Heart right ventricle (tissue), 16 donors: ENCODE measurements around the gene UTP25. TPM values are rescaled to one million over a fixed set of nuclear protein-coding genes. Genes with fewer than 3 reads are reported as not detected.

Source experiments
- ATAC-seq, 8 donors: fragments of 200-7000 bp; cut with Tn5 transposase; one replicate each; pipeline ENCODE4 v1.9.1; 2020; ENCODE audit warnings: mild to moderate bottlenecking in 8 of 8, moderate library complexity in 8 of 8, moderate number of reproducible peaks in 1 of 8
- DNase-seq, 2 donors: peaks; one replicate each; pipeline ENCODE4 v3.0.0-alpha.2; 2020
- H3K27ac ChIP-seq, 10 donors: fragments of 200-600 bp; sonication (generic) in 2 of 10; one replicate each; pipeline versions ENCODE4 v1.5.0 to v1.8.0; 2020 to 2022; ENCODE audit warnings: mild to moderate bottlenecking in 3 of 10
- H3K27me3 ChIP-seq, 7 donors: fragments of 200-600 bp; one replicate each; pipeline ENCODE4 v1.8.0; 2021 to 2022; ENCODE audit warnings: mild to moderate bottlenecking in 2 of 7
- H3K36me3 ChIP-seq, 9 donors: fragments of 200-600 bp; sonication (generic) in 1 of 9; one replicate each; pipeline versions ENCODE4 v1.5.0 to v1.8.0; 2020 to 2022; ENCODE audit warnings: mild to moderate bottlenecking in 2 of 9
- H3K4me1 ChIP-seq, 9 donors: fragments of 200-600 bp; sonication (generic) in 1 of 9; one replicate each; pipeline versions ENCODE4 v1.5.0 to v1.8.0; 2020 to 2022; ENCODE audit warnings: mild to moderate bottlenecking in 4 of 9
- H3K4me3 ChIP-seq, 10 donors: fragments of 200-600 bp; sonication (generic) in 2 of 10; one replicate each; pipeline versions ENCODE4 v1.5.0 to v1.8.0; 2020 to 2022; ENCODE audit warnings: mild to moderate bottlenecking in 7 of 10, moderate library complexity in 2 of 10
- H3K9me3 ChIP-seq, 11 donors: fragments of 200-600 bp in 10 of 11; sonication (generic) in 2 of 11; one replicate each; pipeline versions ENCODE4 v1.5.0 to v1.8.0; 2013 to 2022; ENCODE audit warnings: mild to moderate bottlenecking in 2 of 11, control low read depth in 1 of 11, moderate library complexity in 1 of 11
- WGBS, 2 donors: extraction: QIAGEN DNeasy Blood & Tissue Kit; methylation state at CpG; one replicate each; pipeline ENCODE4 v1.1.7; 2013; ENCODE audit warnings: inconsistent platforms in 1 of 2; 5-methylcytosine and 5-hydroxymethylcytosine counted together
- intact Hi-C, 10 donors: fragments of 100-400 bp; cut with DNase I; formaldehyde crosslinking; loops; one replicate each; pipeline versions ENCODE4 v1.11.1 to v1.14.2; 2022
- polyA plus RNA-seq, 2 donors: library from polyadenylated mRNA; stranded (reverse); fragments of 200-250 nt; gene quantifications; one replicate each; pipeline ENCODE4 v1.2.3, GENCODE V29; 2013
- total RNA-seq, 10 donors: library from RNA; stranded (reverse); fragmentation: NEBNext Ultra II Directional in 3 of 10; extraction: Animal tissue kit (Norgen Biotek cat#: 25700) in 3 of 10; gene quantifications; one replicate each; pipeline versions ENCODE4 v1.2.1 to v1.2.4, GENCODE V29; 2021 to 2023
- TF ChIP-seq, protein P1 (sequence below), 9 donors: fragments of 200-600 bp; sonication (generic) in 2 of 9; IDR thresholded peaks; one replicate each; pipeline versions ENCODE4 v1.5.0 to v1.8.0; 2021 to 2022; ENCODE audit warnings: antibody characterized with exemption in 9 of 9, mild to moderate bottlenecking in 5 of 9, moderate library complexity in 1 of 9
- donor health status: Arrhythmogenic right ventricular cardiomyopathy.
- donor health status: ischemic (EF 13 %, LVEDD 7.1; RV severe dilation, severe dysfunction).
- donor health status: healthy with polysubstance abuse.
- donor health status: DM: no; HTN: yes; CAD: no.
- donor health status: DM: no; HTN: no; CAD: no.
- donor health status: ischemic (EF 25% LVEDD 6.9; RV normal size, moderate dysfunction).
- donor health status: ischemic (EF 25% LVEDD 5.7; RV mildly dilated, moderate dysfunction).
- donor health status: healthy.
- donor health status: DM: yes; HTN: yes; CAD: no.
- donor health status: Ischemic cardiomyopathy.
- donor health status: ischemic (EF 35%, LVEDD 5.7; RV mildly dilated, moderate dysfunction).
- donor health status: nonischemic (EF 11% LVEDD 7.7; RV severe dilation, severe dysfunction).
- donor health status: DM: yes; HTN: yes; CAD: no.
- donor health status: PGD.
- donor health status: ischemic (EF 29% LVEDD 5.4; RV normal size, mild dysfunction).
- donor health status: nonischemic (EF 23%, LVEDD 6.1; RV moderate dilation, normal function).

UTP25 gene
- total and polyA plus RNA-seq, 12 donors: 0.73 to 4.2 (median 3.1) TPM

DNA sequence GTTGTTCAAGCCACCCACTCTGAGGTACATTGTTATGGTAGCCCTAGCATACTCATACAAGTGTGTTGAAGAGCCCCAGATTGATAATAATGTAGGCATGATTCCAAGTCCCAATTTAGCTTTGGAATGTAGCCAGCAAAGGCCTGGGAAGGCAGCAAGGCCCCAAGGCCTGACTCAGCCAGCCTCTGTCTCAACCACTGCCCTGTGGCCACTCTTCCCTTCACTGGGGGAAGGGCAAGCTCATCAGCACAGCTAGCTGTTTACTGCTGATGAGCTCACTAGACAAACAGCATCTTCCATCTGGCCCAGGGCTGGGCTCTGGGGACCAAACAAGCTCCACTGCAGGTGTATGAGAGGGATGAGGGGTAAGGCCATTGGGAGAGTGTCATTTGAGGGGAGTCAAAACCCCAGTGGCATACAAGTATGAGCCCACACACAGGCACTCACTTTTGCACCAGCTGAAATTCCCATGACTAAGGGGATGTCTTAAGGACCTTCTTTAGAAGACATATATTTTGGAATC is 19.7 kb upstream of the UTP25 start:
- H3K36me3 ChIP-seq: no peaks in the 10 kb centered on the region
- intact Hi-C loops: no loop called here
- TF ChIP-seq, protein P1, sequence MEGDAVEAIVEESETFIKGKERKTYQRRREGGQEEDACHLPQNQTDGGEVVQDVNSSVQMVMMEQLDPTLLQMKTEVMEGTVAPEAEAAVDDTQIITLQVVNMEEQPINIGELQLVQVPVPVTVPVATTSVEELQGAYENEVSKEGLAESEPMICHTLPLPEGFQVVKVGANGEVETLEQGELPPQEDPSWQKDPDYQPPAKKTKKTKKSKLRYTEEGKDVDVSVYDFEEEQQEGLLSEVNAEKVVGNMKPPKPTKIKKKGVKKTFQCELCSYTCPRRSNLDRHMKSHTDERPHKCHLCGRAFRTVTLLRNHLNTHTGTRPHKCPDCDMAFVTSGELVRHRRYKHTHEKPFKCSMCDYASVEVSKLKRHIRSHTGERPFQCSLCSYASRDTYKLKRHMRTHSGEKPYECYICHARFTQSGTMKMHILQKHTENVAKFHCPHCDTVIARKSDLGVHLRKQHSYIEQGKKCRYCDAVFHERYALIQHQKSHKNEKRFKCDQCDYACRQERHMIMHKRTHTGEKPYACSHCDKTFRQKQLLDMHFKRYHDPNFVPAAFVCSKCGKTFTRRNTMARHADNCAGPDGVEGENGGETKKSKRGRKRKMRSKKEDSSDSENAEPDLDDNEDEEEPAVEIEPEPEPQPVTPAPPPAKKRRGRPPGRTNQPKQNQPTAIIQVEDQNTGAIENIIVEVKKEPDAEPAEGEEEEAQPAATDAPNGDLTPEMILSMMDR (IDR thresholded peaks at IDR 0.05): no peak
- DNase-seq: peak; percentile 59 to 80
- H3K27me3 ChIP-seq: no peaks in the 10 kb centered on the region
- no peaks in the 10 kb centered on the region for H3K9me3 ChIP-seq
- H3K4me3 ChIP-seq: no peak overlapping the region
- peak; percentile 82 to 97 (median 90) for ATAC-seq
- H3K4me1 ChIP-seq: peaks cover 0 to 29% (median 17%) of the 10 kb centered on the region in 9 donors
- H3K27ac ChIP-seq: peak overlapping the region in 8 of 10 donors; percentile 2 to 69 (median 50)

DNA sequence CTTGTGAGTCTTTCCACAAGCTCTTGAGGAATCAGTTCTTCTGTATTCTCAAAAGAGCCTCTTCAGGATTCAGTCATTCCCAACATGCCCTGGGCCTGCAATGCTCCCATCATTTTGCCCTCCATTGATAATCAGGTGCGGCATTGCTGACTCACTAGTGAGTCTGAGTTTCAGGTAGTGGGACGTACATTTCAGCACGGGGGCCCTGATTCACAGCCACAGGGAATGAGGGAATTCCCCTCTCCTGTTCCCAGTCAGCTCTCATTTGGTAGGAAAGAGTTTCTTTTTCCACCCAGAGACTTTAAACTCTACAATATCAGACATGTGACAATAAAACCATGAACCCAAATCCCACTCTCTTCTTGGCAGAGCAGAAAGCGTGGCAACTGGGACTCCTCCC is 18.2 kb upstream of the UTP25 start:
- ATAC-seq: no peak
- no peaks in the 10 kb centered on the region for H3K36me3 ChIP-seq
- H3K4me1 ChIP-seq: peaks cover 0 to 29% (median 17%) of the 10 kb centered on the region in 9 donors
- no peak overlapping the region for H3K4me3 ChIP-seq
- H3K27ac ChIP-seq: no peak overlapping the region
- TF ChIP-seq, protein P1 (IDR thresholded peaks at IDR 0.05): no peak
- WGBS, 2 donors: 91 to 93% methylated on average over 4 of the region's 4 CpGs
- H3K27me3 ChIP-seq: no peaks in the 10 kb centered on the region
- no peak for DNase-seq
- H3K9me3 ChIP-seq: no peaks in the 10 kb centered on the region
- intact Hi-C loops: no loop called here

DNA sequence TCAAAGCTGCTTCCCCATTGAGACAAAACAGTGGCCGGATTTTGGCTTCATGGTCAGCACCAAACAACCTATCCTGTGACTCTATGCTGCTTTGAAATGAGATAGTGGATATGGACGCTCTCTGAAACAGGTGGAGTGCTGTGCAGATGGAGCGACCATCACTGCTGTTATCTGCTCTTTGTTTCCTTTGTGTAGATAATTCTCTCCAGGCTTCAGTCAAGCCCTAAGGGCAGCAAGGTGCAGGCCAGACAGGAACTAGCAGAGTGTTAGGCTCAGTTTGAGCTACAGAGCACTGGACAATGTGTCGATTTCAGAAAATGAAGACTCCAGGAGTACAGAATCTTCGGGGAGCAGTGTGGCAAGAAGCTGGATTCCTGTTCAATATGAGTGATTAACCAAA is 17.0 kb upstream of the UTP25 start:
- DNase-seq (no peak), ATAC-seq (no peak)
- intact Hi-C loops: no loop called here
- Histone ChIP-seq H3K36me3 (no peaks in the 10 kb centered on the region), H3K9me3 (no peaks in the 10 kb centered on the region), H3K27ac (no peak overlapping the region), H3K4me3 (no peak overlapping the region), H3K27me3 (no peaks in the 10 kb centered on the region), H3K4me1 (peaks cover 0 to 26% (median 17%) of the 10 kb centered on the region in 9 donors)
- TF ChIP-seq, protein P1 (IDR thresholded peaks at IDR 0.05): no peak
- 82% methylated on average over 5 of the region's 5 CpGs for WGBS, 2 donors

DNA sequence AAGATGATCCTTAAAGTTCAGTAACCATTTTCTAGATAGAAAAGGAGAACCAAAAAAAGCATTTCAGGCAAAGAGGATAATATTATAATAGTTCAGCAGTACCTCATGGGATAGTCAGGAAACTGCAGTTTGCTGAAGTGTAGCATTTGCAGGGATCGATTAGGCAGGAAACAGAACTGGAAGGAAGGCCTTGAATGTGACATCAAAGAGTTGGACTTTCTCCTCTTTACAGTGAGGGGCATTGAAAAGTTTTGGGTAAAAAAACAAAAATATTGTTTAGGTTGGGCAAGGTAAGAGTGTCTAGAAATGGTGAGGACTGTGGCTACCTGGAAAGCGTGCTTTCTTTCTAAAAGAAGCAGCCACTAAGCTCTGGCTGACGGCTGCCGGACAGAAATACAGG is 13.9 kb upstream of the UTP25 start:
- no peak overlapping the region for H3K4me3 ChIP-seq
- peaks cover 0 to 6% (median 0%) of the 10 kb centered on the region in 7 donors for H3K27me3 ChIP-seq
- H3K9me3 ChIP-seq: no peaks in the 10 kb centered on the region
- no peak for DNase-seq
- TF ChIP-seq, protein P1 (IDR thresholded peaks at IDR 0.05): no peak
- peaks cover 0 to under 1% (median 0%) of the 10 kb centered on the region in 9 donors for H3K4me1 ChIP-seq
- no peaks in the 10 kb centered on the region for H3K36me3 ChIP-seq
- 86% methylated on average over 4 of the region's 4 CpGs for WGBS, 2 donors
- H3K27ac ChIP-seq: no peak overlapping the region
- no peak for ATAC-seq
- intact Hi-C loops: no loop called here
